Suprapubic skin (tissue), 4 donors: ENCODE results near the gene EIF4E. TPM values are rescaled to one million over a fixed set of nuclear protein-coding genes. Genes with fewer than 3 reads are reported as not detected.

ENCODE experiments used
- DNase-seq, 2 donors: peaks; one replicate each; pipeline ENCODE4 v3.0.0-alpha.2; 2019; ENCODE audit warnings: low spot score in 2 of 2
- H3K27ac ChIP-seq: fragments of 200-600 bp; sonication (generic); one replicate; pipeline ENCODE4 v1.5.1; 2019
- H3K27me3 ChIP-seq: fragments of 200-600 bp; sonication (generic); one replicate; pipeline ENCODE4 v1.5.1; 2019
- H3K36me3 ChIP-seq: fragments of 200-600 bp; sonication (generic); one replicate; pipeline ENCODE4 v1.5.1; 2019
- H3K4me1 ChIP-seq: fragments of 200-600 bp; sonication (generic); one replicate; pipeline ENCODE4 v1.5.1; 2019
- H3K4me3 ChIP-seq: fragments of 200-600 bp; sonication (generic); one replicate; pipeline ENCODE4 v1.5.1; 2019; ENCODE audit warnings: mild to moderate bottlenecking
- H3K9me3 ChIP-seq: fragments of 200-600 bp; sonication (generic); one replicate; pipeline ENCODE4 v1.5.1; 2019
- CTCF ChIP-seq, 2 donors: fragments of 200-600 bp in 1 of 2; fragments of 450-650 bp in 1 of 2; sonication (generic) in 1 of 2; IDR thresholded peaks; one replicate each; pipeline ENCODE4 v1.5.1; 2016 to 2019; ENCODE audit warnings: antibody characterized with exemption in 2 of 2, mild to moderate bottlenecking in 1 of 2, moderate library complexity in 1 of 2
- EP300 ChIP-seq: sonication (generic); formaldehyde crosslinking; IDR thresholded peaks from one replicate; pipeline ENCODE4 v1.6.1; 2017; ENCODE audit warnings: antibody characterized with exemption
- POLR2A ChIP-seq, 2 donors: fragments of 450-650 bp; IDR thresholded peaks; one replicate each; pipeline ENCODE4 v1.6.1; 2017; ENCODE audit warnings: antibody characterized with exemption in 2 of 2, mild to moderate bottlenecking in 2 of 2, moderate library complexity in 2 of 2
- POLR2AphosphoS5 ChIP-seq, 3 donors: sonication (generic); formaldehyde crosslinking; IDR thresholded peaks; one replicate each; pipeline ENCODE4 v1.6.1; 2017; ENCODE audit warnings: antibody characterized with exemption in 3 of 3
- WGBS: methylation state at CpG from one replicate; pipeline ENCODE4 v1.1.5; 2018; 5-methylcytosine and 5-hydroxymethylcytosine counted together
- total RNA-seq, 4 donors: library from RNA; depleted of rRNA; stranded (reverse); fragments of >200 nt; gene quantifications; one replicate each; pipeline ENCODE4 v1.1.0, GENCODE V29; 2016

The EIF4E gene
- total RNA-seq, 4 donors from 2014 or later = 42.5 to 68.7 (median 54.6) TPM

GRCh38 chr4:98862371-98862770, 66.6 kb downstream of the EIF4E start:
- Histone ChIP-seq H3K36me3 (no peaks in the 10 kb centered on the region), H3K4me3 (no peak overlapping the region), H3K27ac (no peak overlapping the region), H3K4me1 (no peaks in the 10 kb centered on the region), H3K9me3 (no peaks in the 10 kb centered on the region), H3K27me3 (no peaks in the 10 kb centered on the region)
- no peak for DNase-seq
- TF ChIP-seq POLR2A (IDR thresholded peaks at IDR 0.05) = no peak
- no peak for TF ChIP-seq CTCF (IDR thresholded peaks at IDR 0.05)
- TF ChIP-seq POLR2AphosphoS5 (IDR thresholded peaks at IDR 0.05) = no peak
- no peak for TF ChIP-seq EP300
- 85% methylated on average over 3 of the region's 3 CpGs for WGBS

GRCh38 chr4:98861100-98861884, 67.6 kb downstream of the EIF4E start:
- Histone ChIP-seq H3K9me3 (no peaks in the 10 kb centered on the region), H3K27ac (no peak overlapping the region), H3K4me1 (no peaks in the 10 kb centered on the region), H3K36me3 (no peaks in the 10 kb centered on the region), H3K4me3 (no peak overlapping the region), H3K27me3 (no peaks in the 10 kb centered on the region)
- DNase-seq = no peak
- TF ChIP-seq EP300 (no peak), CTCF (IDR thresholded peaks at IDR 0.05) (no peak), POLR2AphosphoS5 (IDR thresholded peaks at IDR 0.05) (no peak), POLR2A (IDR thresholded peaks at IDR 0.05) (no peak)
- WGBS = 90% methylated on average over 3 of the region's 3 CpGs

- no peak for DNase-seq
- Histone ChIP-seq H3K27ac (no peak overlapping the region), H3K36me3 (no peaks in the 10 kb centered on the region), H3K9me3 (no peaks in the 10 kb centered on the region), H3K4me1 (no peaks in the 10 kb centered on the region), H3K27me3 (no peaks in the 10 kb centered on the region), H3K4me3 (no peak overlapping the region)
- no peak for TF ChIP-seq EP300
- no peak for TF ChIP-seq CTCF (IDR thresholded peaks at IDR 0.05)
- TF ChIP-seq POLR2A (IDR thresholded peaks at IDR 0.05) = no peak
- no peak for TF ChIP-seq POLR2AphosphoS5 (IDR thresholded peaks at IDR 0.05)
- WGBS = 83% methylated on average over 3 of the region's 3 CpGs
Measured at GRCh38 chr4:98851806-98852205, 77.1 kb downstream of the EIF4E start.

GRCh38 chr4:98850937-98851336, 78.0 kb downstream of the EIF4E start:
- no peak overlapping the region for H3K27ac ChIP-seq
- DNase-seq = no peak
- H3K9me3 ChIP-seq = no peaks in the 10 kb centered on the region
- no peaks in the 10 kb centered on the region for H3K27me3 ChIP-seq
- no peaks in the 10 kb centered on the region for H3K36me3 ChIP-seq
- TF ChIP-seq POLR2A (IDR thresholded peaks at IDR 0.05) (no peak), EP300 (no peak), CTCF (IDR thresholded peaks at IDR 0.05) (no peak), POLR2AphosphoS5 (IDR thresholded peaks at IDR 0.05) (no peak)
- H3K4me3 ChIP-seq = no peak overlapping the region
- no peaks in the 10 kb centered on the region for H3K4me1 ChIP-seq

GRCh38 chr4:98848448-98848847, 80.5 kb downstream of the EIF4E start:
- no peak overlapping the region for H3K4me3 ChIP-seq
- no peak for DNase-seq
- no peaks in the 10 kb centered on the region for H3K36me3 ChIP-seq
- no peaks in the 10 kb centered on the region for H3K27me3 ChIP-seq
- TF ChIP-seq EP300 (no peak), POLR2AphosphoS5 (IDR thresholded peaks at IDR 0.05) (no peak), CTCF (IDR thresholded peaks at IDR 0.05) (no peak), POLR2A (IDR thresholded peaks at IDR 0.05) (no peak)
- WGBS = 90% methylated on average over 1 of the region's 1 CpG
- H3K4me1 ChIP-seq = no peaks in the 10 kb centered on the region
- no peaks in the 10 kb centered on the region for H3K9me3 ChIP-seq
- no peak overlapping the region for H3K27ac ChIP-seq
